Heart left ventricle (tissue), 13 donors: ENCODE measurements around the gene RIC8B.

Source experiments
- POLR2A ChIP-seq, 2 donors: fragments of 450-650 bp; IDR thresholded peaks; one replicate each; pipeline ENCODE4 v1.6.1; 2017; ENCODE audit warnings: antibody characterized with exemption in 2 of 2, mild to moderate bottlenecking in 2 of 2, moderate library complexity in 2 of 2
- TF ChIP-seq, protein P1 (sequence below), 12 donors: fragments of 200-600 bp; sonication (generic) in 4 of 12; IDR thresholded peaks; one replicate each; pipeline versions ENCODE4 v1.5.0 to v1.8.0; 2018 to 2022; ENCODE audit warnings: antibody characterized with exemption in 12 of 12, mild to moderate bottlenecking in 5 of 12
- donor health status: ischemic (EF 13 %, LVEDD 7.1; RV severe dilation, severe dysfunction).
- donor health status: DM: no; HTN: yes; CAD: no.
- donor health status: DM: no; HTN: no; CAD: no.
- donor health status: ischemic (EF 25% LVEDD 6.9; RV normal size, moderate dysfunction).
- donor health status: ischemic (EF 25% LVEDD 5.7; RV mildly dilated, moderate dysfunction).
- donor health status: ischemic (EF 35%, LVEDD 5.7; RV mildly dilated, moderate dysfunction).
- donor health status: nonischemic (EF 11% LVEDD 7.7; RV severe dilation, severe dysfunction).
- donor health status: DM: yes; HTN: yes; CAD: no.
- donor health status: PGD.
- donor health status: ischemic (EF 29% LVEDD 5.4; RV normal size, mild dysfunction).
- donor health status: nonischemic (EF 23%, LVEDD 6.1; RV moderate dilation, normal function).

DNA sequence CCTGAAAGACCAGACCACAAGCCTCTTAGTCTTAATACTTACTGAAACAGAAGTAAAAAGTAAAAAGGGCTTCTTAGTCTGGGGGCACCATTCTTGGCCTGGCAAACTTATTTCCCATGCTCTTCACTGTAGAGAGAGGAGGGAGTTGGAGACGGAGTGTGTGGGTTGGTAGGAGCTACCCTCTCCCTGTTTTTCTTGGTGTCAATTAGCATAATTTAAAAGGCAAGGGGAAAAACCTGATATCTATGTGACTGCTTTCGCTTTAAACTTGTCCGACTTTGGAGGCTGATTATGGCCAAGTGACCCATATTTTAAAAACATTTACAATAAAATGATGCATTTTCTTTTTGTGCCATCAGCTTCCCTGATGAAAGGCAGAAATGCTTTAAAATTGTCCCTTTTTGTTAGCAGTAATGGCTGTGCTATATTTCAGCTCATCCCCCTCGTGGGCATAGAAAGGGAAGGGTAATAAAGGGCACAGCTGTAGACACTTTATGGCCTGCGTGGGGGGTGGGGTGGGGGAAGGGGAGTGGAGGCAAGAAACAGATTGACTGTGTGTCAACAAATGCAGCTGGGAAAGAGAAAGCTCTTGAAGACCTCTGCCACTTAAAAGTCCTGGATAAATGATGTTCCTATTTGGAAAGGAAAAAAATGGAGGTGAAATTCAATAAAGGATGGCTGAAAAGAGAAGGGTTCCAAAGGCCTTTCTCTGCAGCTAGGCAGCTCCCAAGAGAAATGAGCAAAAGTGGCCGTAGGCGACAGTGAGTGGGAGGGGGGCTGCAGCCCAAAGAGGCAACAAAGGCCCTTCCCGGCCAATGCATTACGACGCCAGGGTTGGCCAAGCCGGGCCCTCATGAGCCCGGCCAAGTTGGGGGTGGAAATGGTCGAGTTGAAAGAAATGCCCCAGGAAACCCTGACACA is 123.8 kb downstream of the RIC8B start:
- TF ChIP-seq, protein P1, sequence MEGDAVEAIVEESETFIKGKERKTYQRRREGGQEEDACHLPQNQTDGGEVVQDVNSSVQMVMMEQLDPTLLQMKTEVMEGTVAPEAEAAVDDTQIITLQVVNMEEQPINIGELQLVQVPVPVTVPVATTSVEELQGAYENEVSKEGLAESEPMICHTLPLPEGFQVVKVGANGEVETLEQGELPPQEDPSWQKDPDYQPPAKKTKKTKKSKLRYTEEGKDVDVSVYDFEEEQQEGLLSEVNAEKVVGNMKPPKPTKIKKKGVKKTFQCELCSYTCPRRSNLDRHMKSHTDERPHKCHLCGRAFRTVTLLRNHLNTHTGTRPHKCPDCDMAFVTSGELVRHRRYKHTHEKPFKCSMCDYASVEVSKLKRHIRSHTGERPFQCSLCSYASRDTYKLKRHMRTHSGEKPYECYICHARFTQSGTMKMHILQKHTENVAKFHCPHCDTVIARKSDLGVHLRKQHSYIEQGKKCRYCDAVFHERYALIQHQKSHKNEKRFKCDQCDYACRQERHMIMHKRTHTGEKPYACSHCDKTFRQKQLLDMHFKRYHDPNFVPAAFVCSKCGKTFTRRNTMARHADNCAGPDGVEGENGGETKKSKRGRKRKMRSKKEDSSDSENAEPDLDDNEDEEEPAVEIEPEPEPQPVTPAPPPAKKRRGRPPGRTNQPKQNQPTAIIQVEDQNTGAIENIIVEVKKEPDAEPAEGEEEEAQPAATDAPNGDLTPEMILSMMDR (IDR thresholded peaks at IDR 0.05) = no peak
- TF ChIP-seq POLR2A (IDR thresholded peaks at IDR 0.05) = no peak
